Effector CD8-positive, alpha-beta T cell (primary cell): ENCODE data around the gene FAM169A.
"Not testable (repeated sequence)": the region's sequence is repeated elsewhere in the genome, so short reads cannot be mapped to it uniquely, and the experiment has no call there.

Experiments
- DNase-seq: peaks from one replicate; lab custom pipeline; 2025; lab: John Stamatoyannopoulos, UW

FAM169A gene

DNA sequence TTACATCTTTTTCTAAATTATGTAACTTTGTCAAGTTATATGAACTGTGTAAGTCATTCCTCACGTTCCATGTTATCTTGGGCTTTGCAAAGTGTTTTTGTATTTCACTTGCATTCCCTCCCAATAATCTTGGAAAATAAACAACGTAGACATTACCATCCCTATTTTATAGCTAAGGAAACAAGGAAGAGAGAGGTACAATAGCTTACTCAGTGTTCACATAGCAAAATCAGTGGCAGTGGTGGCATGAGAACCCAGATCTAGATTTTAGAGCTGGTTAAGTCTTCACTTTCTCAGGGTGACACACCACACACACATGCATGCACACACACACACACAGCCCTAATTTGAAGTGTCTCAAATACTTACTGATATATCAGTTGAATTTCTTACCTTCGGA, 65.0 kb downstream of the FAM169A start:
- no peak for DNase-seq

DNA sequence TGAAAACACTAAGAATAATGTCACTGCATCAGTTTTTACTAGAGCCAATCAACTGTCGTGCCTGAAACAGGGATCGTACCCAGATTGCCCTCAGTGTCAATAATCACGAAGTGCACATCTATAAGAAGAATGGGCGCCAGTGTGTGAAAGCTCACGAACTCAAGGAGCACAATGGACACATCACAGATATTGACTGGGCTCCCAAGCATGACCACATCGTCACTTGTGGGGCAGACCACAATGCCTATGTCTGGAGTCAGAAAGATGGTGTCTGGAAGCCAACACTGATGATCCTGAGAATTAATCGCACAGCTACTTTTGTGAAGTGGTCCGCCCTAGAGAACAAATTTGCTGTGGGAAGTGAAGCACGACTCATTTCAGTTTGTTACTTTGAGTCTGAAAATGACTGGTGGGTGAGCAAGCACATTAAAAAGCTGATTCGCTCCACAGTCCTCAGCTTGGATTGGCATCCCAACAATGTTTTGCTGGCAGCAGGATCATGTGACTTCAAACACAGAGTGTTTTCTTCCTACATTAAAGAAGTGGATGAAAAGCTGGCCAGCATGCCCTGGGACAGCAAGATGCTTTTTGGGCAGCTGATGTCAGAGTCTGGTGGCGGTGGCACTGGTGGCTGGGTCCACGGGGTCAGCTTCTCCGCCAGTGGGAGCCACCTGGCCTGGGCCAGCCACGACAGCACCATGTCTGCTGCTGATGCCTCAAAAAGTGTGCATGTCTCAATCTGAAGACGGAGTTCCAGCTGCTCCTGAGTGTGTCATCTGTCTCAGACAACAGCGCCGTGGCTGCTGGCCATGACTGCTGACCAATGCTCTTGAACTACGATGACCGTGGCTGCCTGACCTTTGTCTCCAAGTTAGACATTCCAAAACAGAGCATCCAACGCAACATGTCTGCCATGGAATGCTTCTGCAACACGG, 66.9 kb downstream of the FAM169A start:
- no peak for DNase-seq

GRCh38 chr5:74791669-74792068, 74.5 kb downstream of the FAM169A start:
- DNase-seq, result not testable (repeated sequence)

DNA sequence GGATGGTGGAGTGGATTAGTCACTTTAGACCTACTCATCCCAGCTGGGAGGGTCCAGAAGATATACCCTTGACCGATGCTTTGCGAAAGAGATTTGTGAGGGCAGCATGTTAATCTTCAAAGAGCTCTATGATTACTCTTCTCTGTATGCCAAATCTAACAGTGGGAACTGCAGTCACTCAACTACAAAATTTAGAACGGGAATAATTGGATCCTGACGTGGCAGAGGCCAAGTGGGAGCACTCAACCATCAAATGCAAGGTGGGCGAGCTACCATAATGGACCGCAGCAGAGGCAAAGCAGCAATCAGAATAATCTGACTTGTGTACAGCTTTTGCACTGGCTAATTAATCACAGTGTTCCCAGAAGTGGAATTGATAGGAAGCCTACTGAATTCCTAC, 78.8 kb downstream of the FAM169A start:
- no peak for DNase-seq

DNA sequence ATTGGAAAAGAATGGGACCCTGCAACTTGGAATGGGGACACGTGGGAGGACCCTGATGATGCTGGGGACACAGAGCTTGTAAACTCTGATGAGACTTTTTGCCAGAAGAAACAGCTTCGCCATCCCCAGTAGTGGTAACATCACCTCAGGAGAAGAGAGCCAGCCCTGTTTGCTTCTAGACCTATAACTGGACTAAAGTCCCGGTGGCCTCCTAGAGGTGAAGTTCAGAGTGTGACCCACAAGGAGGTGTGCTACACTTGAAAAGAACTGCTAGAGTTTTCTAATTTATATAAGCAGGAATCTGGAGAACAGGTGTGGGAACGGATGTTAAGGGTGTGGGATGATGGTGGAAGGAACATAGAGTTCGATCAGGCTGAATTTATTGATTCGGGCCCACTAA, 79.3 kb downstream of the FAM169A start:
- DNase-seq, result no peak

GRCh38 chr5:74778609-74779008, 87.6 kb downstream of the FAM169A start:
- DNase-seq, result no peak

DNA sequence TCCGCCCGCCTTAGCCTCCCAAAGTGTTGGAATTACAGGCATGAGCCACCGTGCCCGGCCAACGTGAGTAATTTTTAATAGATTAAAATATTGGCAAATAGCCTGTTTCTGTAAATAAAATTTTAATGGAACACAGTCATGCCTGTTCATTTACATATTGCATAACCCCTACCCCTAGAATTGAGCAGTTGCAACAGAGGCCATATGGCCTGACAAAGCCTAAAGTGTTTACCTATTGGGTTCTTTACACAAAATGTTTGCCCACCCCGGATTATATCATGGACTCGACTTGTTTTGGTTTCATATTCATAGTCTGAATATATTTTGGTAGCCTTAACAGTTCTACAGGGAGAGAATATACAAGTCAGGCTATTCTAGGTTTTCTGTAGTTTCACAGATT, 93.8 kb downstream of the FAM169A start:
- no peak for DNase-seq

GRCh38 chr5:74767579-74767913, 98.6 kb downstream of the FAM169A start:
- no peak for DNase-seq

GRCh38 chr5:74766849-74767578, 99.2 kb downstream of the FAM169A start, which contains the start of the genes GFM2 and NSA2:
GFM2 (minus strand) TSS chr5:74767117; CDS start chr5:74763742, 3,375 bp downstream.
NSA2 (plus strand) TSS chr5:74767249; CDS start chr5:74767361, 112 bp downstream.
- DNase-seq, result peak; percentile 85

- no peak for DNase-seq
Measured at GRCh38 chr5:74766418-74766848, 99.8 kb downstream of the FAM169A start.

- DNase-seq, result no peak
Measured at GRCh38 chr5:74765929-74766328, 100.3 kb downstream of the FAM169A start.

DNA sequence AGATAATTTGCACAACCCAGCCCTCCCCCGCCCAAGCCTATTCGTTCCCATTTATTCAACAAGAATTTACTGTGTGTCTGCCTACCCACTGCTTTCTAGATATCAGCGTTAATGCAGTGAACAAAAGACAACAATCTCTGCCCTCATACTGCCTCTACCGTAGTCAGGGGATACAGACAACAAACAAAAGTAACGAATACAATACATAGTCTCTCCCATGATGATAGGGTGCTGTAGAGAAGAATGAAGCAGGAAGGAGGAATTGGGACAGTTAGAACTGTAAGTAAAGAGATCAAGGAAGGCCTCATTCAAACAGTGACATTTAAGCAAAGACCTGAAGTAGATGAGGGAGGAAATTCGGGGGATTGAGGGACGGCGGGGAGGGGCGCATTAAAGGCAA, 101.0 kb downstream of the FAM169A start:
- no peak for DNase-seq

DNA sequence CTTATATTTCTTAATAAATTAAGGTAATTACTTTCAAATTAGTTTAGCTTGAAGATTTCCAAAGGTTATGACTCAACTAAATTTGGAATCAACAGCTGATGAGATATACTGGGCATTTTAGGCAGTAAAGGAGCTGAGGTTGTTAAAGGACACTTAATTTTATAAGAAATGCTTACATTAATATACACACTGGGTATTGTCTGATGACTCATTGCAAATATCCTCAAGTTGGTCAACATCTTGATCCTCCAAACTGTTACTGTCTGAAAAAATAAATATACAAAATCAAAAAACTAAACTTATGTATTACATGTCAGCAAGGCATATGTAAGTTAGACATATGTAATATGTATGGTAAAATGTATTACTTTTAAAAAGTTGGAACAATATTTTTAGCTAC, 102.7 kb downstream of the FAM169A start:
- no peak for DNase-seq

DNA sequence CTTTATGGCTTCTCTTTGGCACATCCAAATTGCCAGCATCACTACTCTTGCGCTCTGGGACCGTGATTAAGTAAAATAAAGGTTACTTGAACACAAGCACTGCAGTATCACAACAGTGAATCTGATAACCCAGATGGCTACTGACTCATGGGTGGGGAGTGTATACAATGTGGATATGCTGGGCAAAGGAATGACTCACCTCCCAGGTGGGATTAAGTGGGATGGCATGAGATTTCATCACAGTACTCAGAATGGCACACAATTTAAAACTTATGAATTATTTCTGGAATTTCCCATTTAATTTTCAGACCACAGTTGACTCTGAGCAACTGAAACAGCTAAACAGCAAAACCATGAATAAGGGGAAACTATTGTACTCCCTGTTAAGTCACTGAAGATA, 103.6 kb downstream of the FAM169A start:
- DNase-seq, result no peak

DNA sequence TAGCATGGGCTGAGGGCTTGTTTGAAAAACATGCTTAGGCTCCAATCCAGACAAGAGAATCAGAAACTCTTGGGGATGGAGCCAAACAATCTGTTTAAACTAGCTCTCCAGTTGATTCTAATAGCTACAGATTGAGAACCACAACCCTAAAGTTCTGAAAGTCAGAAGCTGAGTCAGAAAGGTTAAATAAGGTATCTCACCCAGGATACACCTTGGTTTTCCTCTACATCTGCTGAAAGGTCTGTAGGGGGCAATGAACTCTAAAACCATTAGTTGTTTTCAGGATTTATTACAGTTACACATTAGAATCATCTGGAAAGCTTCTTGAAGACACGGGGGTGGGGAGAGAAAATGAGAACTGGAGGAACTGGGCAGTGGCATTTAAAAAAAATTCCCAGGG, 104.9 kb downstream of the FAM169A start:
- DNase-seq, result no peak

DNA sequence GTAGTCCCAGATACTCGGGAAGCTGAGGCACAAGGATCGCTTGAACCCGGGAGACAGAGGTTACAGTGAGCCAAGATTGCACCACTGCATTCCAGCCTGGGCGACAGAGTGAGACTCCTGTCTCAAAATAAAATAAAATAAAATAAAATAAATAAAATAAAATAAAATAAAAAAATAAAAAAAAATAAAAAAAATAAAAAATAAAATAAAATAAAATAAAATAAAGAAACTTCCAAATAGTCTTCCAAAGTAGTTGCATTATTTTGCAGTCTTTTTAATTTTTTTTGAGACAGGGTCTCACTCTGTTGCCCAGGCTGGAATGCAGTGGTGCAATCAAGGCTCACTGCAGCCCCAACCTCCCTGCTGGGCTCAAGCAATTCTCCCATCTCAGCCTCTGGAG, 117.4 kb downstream of the FAM169A start:
- DNase-seq, result not testable (repeated sequence)

DNA sequence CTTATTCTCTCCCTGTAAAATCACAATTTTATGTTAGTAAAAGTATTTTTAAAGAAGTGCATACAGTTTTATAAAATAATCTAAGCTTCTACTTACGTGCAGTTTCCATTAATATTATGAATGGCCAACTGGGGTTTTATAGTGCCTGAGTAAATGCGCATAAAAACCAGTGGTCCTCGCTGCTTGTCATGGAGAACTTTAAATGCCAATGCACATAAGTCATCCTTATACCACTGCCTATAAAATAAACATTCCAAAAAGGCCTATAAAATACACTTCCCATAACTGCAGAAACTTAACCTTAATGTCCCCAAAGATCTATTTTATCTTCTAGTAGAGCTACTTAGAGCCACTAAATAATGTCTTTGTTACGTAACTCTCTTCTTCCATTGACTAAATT, 127.8 kb downstream of the FAM169A start:
- DNase-seq, result no peak

GRCh38 chr5:74736759-74737158, 129.4 kb downstream of the FAM169A start:
- no peak for DNase-seq
